HG03342 (cell line): ENCODE results near the gene P2RX3.
"Not testable (repeated sequence)": the region's sequence is repeated elsewhere in the genome, so short reads cannot be mapped to it uniquely, and the experiment has no call there.

Experiments used
- ATAC-seq: cut with Tn5 transposase; IDR thresholded peaks from one replicate; pipeline ENCODE4 v1.9.1; 2021; ENCODE audit warnings: mild to moderate bottlenecking, moderate library complexity; ENCODE audit not compliant: unreplicated experiment

P2RX3 gene

DNA sequence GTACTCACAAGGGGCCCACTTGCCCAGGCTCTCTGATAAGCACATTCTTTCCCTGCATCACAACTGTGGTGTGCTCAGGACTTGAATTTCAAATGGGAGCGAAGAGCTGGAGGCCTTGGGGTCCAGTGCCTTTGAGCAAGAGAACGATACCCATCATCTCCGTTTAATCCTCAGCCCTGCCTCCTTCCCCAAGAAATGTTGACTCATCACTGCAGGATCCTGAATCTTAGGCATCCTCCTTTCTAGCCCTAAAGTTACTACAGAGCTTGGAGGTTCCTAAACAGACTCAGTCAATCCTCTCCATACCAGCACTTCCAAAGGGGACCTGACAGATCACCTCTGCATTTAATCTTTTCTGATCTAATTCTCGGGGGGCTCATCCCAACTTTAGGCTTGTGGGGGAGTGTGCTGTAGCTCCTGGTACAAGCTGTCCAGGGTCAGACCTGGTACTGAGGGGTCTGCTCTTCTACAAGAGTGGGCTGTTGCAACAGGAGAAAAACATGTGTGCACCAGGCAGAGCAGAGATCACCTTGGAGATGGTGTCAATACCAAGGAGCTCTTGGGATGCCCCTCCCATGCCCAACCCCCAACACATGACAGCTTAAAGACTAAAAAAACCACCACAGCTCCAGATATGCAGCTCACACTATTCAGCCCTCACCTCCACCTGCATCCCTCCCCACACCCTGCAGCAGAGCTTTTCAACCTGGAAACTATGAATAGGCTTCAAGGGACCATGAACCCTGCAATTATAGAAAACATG, 56.2 kb downstream of the P2RX3 start:
- ATAC-seq, result no peak

DNA sequence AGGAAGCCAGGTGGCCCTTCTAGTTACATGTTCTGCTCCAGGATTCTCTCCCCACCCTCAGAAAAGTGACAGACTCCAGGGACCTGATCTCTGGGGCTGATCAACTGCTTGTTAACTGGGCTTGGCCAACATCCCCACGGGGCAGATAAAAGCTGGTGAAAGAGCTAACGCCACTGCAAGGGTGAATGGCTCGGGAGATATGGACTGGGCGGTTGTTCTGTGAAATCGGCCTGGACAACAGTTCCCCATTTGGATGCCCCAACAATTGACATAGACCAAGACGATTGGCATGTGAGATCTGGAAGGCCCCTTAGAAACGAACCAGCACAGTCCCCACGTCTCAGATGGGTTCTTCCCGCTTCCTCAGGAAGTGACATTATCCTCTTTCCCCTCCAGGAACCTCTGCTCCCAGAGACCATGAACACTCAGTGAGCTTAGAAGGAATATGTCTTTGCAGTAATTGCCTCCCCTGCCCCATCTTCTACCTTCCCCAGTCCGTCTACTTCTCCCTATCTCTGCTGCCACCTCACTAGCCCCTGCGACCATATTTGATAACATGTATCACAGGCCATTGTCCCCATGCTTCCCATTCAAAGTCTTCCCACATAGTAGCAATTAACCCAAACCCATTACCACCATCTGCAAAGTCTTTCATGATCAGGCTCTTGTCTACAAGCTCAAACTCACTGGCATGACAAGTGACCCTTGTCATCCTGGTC, 57.9 kb downstream of the P2RX3 start:
- ATAC-seq, result no peak

DNA sequence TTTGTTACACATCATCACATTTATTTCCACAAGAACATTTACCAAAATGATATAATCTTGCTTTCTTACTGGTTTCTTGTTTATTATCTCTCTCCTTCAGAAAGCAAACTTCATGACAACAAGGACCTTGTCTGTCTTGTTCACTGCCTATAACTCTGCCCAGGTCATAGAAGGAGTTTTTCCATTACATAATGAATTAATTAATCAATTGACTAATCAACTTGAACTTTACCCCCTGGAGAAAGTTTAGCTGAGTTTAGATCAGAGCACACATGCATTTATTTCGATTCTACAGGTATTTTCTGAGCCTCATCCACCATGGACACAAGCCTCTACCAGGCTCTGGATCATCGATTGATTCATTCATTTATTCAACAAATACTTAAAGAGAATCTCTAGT, 58.6 kb downstream of the P2RX3 start:
- ATAC-seq, result no peak

DNA sequence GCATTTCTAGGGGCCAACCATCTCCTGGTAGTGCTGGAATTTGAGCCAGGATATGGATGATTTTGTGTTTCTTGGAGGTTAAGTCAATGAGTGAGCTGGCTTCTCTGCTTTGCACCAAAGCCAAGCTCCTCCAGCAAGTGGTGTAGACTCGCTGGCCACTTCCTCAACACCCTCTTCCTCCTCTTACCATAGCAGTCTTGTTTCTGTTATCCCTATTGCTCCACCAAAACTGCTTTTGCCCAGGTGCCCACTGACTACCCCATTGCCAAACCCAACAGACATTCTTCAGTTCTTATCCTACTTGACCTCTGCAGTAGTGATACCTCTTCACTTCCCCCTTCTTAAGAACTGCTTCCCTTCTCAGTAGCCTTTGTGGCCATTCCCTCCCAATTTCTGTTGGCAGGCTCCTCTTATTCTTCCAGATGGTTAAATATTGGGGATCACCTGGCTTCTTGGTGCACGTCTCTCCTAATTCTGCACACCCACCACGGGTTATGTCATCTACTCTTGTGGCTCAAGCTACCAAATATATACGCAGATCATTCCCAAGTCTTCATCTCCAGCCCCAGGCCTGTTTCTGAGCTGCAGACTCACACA, 59.3 kb downstream of the P2RX3 start:
- ATAC-seq, result no peak

DNA sequence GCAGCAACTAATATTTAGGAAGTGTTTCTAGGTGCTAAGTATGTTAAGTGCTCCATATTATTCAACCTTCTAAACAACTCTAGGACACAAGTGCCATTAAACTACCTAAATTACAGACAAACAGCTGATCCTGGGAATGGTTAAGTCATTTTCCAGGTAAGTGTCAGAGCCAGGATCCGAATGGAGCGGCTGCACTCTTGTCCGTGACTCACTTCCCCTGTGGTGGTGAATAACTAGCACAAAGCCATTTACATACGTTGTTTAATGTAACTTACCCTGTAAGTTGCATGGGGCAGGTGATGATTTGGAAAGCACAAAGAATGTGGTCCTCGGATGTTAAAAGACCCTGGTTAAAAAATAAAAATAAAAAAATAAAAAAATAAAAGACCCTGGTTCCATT, 61.1 kb downstream of the P2RX3 start:
- ATAC-seq, result no peak

DNA sequence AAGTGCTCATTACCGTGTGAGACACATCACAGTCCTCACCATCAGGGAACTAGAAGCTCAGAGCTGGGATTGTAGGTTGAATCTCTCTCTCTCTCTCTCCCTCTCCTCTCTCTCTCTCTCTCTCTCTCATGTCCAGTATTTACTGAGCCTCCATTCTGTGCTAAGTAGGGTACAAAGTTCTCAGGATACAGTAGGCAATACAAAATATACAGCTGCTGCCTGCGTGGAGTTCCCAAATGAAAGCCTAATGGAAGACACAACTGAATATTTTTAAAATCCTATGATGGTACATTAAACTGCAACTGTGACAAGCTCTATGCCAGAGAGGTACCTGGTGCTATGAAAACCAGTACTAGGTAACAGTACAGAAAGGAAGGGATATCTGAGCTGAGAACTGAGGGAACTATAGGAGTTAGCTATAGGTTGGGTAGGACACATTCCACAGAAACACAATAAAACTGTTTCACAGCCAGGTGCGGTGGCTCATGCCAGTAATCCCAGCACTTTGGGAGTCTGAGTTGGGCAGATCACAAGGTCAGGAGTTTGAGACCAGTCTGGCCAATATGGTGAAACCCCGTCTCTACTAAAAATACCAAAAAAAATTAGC, 61.9 kb downstream of the P2RX3 start:
- ATAC-seq, result no peak

DNA sequence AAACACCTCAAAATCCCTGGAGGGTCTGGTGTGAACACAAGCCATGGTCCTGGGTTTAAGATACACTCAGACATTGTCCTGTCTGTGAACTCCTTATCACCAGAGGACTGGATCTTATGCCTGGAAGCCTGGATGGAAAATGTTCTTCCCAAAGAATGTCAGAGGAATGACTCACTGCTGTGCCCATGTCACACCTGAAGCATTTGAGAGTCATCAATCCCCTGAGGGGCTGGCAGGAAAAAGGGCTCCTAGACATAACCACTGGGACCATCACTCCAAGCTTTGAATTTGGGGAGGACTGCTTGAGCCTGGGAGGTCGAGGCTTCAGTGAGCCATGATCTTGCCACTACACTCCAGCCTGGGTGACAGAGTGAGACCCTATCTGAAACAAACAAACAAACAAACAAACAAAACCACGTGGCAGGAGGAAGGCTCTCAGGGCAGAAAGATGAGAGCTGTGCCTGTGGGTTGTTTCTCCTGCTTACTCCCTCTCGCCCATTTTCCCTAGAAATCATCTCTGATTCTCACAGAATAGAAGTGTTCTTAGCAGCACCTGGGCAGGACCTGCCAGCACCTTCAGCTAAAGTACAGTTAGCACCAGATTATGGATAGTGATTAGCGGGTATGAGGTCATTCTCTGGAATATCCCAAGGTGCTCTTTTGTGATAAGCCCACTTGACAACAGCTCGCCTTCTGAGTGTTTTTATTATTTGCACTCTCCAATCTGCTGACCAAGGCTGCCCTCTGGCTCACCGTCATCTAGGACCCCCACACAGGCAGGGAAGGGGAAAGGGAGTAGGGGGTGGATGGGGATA, 64.2 kb downstream of the P2RX3 start:
- no peak for ATAC-seq

DNA sequence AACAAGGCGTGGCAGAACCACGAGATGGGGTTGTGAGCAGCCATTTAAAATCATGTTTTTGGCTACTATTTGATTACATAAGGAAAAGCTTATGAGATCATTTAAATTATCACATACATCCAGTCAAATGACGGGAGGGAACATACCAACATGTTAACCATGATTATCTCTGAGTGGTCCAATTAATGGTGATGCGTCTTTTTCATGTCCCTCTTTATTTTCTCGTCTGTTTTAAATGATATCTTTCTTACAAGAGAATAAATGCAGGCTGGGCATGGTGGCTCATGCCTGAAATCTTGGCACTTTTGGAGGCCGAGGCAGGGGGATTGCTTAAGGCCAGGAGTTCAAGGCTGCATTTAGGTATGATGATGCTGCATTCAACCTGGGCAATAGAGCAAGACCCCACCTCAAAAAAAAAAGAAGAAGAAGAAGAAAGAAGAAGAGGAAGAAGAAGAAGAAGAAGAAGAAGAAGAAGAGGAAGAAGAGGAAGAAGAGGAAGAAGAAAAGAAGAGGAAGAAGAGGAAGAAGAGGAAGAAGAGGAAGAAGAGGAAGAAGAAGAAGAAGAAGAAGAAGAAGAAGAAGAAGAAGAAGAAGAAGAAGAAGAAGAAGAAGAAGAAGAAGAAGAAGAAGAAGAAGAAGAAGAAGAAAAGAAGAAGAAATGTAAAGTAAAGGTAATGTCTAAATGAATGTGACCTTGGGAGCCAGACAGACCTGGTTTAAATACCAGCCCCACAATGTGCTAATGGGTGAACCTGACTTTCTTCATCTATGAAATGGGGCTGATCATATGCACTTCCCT, 65.0 kb downstream of the P2RX3 start:
- not testable (repeated sequence) for ATAC-seq

DNA sequence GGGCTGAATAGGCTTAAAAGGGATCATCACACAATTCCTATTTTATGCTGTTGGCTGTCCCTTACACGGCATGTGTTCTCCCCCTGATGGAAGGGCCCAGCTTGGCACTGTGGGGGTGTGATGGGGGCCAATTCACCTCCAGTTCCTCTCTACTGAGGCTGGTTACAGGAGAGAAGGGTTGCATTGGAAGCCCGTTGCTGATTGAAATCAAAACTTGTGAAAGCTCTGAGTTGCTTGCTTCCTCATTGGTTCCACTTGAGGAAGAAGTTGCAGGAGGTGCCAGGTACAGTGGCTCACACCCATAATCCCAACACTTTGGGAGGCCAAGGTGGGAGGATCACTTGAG, 65.6 kb downstream of the P2RX3 start:
- ATAC-seq, result no peak

DNA sequence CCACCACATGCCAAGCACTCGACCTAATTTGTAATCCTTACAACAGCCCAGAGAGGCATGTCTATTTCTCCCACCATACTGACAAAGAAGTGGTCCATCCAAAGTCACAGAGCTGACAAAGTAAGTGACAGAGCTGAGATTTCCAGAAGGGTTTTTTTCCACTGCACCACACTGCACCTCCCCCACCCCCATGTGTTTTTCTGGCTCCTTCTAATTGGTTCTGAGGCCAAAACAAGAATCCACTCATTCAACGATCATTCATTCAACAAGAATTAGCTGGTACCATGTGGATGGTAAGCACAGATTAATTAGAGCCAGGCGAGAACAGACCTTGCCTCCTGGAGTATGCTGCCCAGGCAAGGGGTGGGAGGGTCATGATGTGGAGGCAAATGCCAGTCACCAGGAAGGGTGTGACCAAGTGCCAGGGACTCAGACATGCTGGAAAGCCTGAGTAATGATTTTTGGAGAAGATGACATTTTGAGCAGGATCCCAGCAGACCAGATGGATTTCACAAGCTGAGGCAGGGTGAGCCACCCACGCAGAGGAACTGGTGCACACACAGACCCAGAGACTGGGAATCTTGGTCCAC, 67.2 kb downstream of the P2RX3 start:
- ATAC-seq, result no peak

DNA sequence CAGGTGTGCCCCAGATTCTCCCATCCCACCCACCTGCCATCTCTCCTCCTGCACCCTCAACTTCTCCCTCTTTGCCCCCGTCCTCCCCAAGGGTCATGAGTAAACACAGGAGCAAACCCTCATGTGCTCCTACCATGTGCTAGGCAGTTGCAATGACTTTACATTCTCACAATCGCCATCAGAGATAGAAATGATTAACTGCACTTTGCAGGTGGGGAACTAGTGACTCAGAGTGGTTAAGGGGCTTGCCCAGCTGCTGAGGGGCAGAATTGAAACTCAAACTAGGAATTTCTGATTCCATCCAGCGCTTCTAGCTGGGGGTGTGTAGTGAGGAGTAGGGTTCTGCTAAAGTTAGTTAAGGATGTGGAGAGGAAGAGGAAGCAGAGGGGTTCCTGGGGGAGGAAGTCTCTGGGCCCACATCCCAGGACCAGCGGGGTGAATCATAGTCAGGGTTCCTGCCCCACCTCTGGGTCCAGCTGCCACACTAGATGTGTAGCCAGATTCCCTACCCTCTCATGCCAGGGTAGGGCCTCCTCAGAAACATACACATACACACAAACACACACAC, 68.3 kb downstream of the P2RX3 start:
- ATAC-seq, result peak; percentile 91

DNA sequence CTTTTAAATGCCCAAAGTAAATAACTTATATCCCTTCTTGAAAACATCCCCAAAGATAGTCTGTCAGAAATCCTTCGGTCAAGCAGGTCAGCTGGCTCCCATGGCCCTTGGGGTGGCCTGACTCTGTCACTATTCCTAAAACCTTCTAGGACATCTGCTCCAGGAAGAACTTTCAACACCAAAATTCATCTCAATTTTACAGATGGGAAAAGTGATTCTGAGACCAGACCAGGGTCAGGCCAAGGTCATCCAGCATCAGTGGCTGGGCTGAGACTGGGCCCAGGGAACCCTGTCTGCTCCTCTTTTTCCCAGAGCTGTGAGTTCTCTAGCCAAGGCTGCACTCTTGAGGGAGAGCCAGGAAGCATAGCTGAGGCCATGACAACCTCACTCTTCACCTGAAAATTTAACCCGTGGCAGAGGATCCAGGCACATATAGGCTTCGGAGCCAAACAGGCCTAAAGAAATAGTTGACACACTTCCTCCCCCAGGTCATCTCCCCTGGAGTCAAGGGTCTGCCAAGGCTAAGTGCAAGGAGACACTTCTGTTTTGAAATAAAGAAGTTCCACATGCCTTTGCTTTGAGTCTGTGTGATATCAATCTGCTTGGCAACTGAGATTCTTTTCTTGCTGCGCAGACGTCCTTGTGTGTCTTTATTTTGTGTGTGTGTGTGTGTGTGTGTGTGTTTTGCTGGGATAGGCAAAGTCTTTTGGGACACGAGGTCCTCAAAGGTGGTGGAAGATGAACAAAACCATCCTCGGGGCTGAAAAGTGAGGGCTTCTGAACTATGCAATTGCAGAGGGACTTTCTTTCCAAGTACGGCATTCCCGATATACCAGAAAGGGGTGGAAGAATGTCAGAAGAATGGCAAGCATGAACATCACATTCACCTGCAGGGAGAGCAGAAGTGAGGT, 69.1 kb downstream of the P2RX3 start:
- ATAC-seq, result no peak

DNA sequence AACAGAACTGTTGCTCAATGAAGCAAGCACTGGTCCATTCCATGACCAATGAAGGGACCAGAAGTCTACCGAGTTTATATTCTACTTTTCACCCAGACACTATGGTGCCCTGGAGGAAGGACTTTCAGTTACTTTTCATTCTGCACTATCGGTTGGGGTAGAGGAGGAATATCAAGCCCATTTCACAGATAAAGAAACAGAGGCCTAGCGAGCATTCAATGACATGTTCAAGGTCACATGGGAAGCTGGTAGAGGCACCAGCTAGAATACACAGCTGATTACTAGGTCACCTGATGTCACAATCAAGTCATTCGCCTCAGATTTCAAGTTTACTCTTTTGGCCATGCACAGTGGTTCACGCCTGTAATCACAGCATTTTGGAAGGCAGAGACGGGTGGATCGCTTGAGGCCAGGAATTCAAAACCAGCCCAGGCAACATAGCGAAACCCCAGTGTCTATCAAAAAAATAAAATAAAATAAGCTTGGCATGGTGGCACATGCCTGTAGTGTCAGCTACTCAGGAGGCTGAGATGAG, 69.9 kb downstream of the P2RX3 start:
- ATAC-seq, result no peak

DNA sequence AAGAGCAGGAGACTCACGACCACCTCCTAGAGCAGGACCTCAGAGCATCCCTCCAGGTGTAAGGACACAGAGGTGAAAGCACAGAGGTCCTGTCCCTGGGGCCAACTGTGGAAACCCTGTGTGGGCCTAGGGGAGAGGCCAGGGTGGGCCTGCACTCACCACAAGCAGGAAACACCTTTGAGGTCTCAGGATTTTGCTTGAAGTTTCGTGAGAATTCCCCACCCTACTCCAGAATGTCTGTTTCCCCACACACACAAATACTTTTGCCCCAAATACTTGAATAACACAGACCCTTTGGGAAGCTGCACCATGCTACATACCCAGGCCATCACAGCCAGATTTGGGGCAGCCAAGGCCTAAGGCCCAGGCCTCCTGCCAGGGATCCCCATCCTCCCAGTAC, 70.6 kb downstream of the P2RX3 start:
- no peak for ATAC-seq

DNA sequence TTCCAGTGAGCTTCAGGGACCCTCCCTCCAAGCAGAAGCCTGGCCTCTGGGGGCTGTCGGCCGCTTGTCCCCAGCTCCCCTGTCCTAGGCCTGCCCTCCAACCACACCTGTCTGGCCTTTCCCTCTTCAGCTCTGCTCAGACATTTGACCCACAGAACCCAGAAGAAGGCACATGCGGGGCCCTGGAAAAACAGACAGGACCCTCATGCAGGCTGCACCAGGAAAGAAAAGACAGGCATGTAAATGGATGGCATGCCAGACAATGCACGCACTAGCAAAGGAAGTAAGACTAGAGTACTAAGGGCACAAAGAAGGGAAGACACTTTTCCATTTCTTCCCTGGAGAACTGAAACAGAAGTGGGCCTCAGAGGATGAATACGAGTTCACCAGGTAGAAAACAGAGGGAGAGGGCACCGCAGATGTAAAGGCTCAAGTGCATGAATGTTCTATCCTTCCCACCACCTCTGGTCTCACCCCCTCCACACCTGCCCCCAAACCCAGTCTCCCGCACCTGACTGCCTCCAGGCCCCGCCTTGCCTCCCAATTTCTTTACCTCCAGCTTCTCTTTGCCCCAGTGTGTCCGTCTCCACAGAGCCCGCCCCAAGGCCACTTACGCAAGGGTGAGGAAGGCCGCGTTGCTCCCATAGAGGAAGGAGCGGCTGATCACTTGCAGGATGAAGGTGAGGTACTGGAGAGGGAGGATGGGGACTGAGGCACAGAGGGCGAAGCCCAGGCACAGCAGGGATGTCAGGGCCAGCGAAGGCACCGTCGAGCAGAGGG, 71.4 kb downstream of the P2RX3 start:
- no peak for ATAC-seq

DNA sequence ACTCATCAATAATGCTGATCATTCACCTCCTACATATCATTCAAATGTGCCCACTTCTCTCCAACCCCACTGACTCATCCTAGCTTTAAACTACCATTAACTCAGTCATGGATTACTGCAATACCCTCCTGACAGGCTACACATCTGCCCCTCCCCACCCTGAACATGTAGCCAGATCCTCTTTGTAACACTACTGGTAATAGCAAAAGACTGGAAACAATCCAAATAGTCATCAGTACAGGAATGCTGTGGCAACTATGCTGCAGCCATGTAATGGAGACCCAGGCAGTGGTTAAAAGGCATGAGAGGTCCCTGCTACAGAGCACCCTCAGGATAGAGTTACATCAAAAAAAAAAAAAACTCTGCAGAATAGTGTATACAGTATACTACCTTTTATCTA, 72.1 kb downstream of the P2RX3 start:
- ATAC-seq, result no peak

DNA sequence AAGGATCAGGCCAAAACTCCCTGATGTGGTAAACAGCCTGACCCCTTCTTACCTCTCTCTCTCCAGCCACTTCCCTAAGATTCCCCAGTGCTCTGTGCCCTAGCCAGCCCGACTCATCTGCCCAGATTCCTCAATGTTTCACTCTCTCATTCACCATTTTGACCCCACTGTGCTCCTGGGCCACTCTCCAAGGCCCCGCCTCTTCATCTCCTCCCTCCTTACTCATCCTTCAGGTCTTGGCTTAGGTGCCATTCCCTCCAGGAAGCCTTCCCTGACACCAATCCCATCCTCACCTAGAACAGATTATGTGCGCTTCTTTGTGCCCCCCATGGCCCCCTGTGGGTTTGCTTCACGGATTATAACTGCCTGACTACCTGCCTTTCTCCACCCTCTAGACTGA, 75.5 kb downstream of the P2RX3 start:
- no peak for ATAC-seq
